Endometrium (tissue), 2 donors: ENCODE results near the gene ATP6V1G1.

Experiments
- FAIRE-seq: peaks from 2 replicates; lab custom pipeline; 2012; peaks lifted over from hg19 to GRCh38; lab: Jason Lieb, UNC
- donor health status: control.
- donor health status: control.

Gene ATP6V1G1

GRCh38 chr9:114613087-114613486 lies 25.5 kb downstream of the ATP6V1G1 start:
- FAIRE-seq = no peak

- no peak for FAIRE-seq
Measured at GRCh38 chr9:114613919-114614318, 26.4 kb downstream of the ATP6V1G1 start.

GRCh38 chr9:114614373-114614772 lies 26.8 kb downstream of the ATP6V1G1 start:
- no peak for FAIRE-seq

- FAIRE-seq = no peak
Measured at GRCh38 chr9:114616684-114617520, 29.3 kb downstream of the ATP6V1G1 start.

GRCh38 chr9:114619191-114619761 lies 31.7 kb downstream of the ATP6V1G1 start:
- FAIRE-seq = no peak

GRCh38 chr9:114621561-114621960 lies 34.0 kb downstream of the ATP6V1G1 start:
- no peak for FAIRE-seq

- FAIRE-seq = no peak
Measured at GRCh38 chr9:114621975-114622609, 34.5 kb downstream of the ATP6V1G1 start.

GRCh38 chr9:114624677-114625076 lies 37.1 kb downstream of the ATP6V1G1 start:
- no peak for FAIRE-seq

GRCh38 chr9:114626415-114627020 lies 38.9 kb downstream of the ATP6V1G1 start:
- FAIRE-seq = no peak

GRCh38 chr9:114627553-114627952 lies 40.0 kb downstream of the ATP6V1G1 start:
- FAIRE-seq = no peak

GRCh38 chr9:114629563-114630090 lies 42.1 kb downstream of the ATP6V1G1 start:
- FAIRE-seq = no peak

- FAIRE-seq = no peak
Measured at GRCh38 chr9:114631166-114631565, 43.6 kb downstream of the ATP6V1G1 start.

GRCh38 chr9:114633438-114634089 lies 46.0 kb downstream of the ATP6V1G1 start:
- no peak for FAIRE-seq

GRCh38 chr9:114634387-114634786 lies 46.8 kb downstream of the ATP6V1G1 start:
- no peak for FAIRE-seq

GRCh38 chr9:114638404-114638803 lies 50.8 kb downstream of the ATP6V1G1 start:
- FAIRE-seq = no peak

GRCh38 chr9:114641967-114642366 lies 54.4 kb downstream of the ATP6V1G1 start:
- no peak for FAIRE-seq

GRCh38 chr9:114643001-114643400 lies 55.4 kb downstream of the ATP6V1G1 start:
- FAIRE-seq = no peak

- no peak for FAIRE-seq
Measured at GRCh38 chr9:114643896-114644295, 56.3 kb downstream of the ATP6V1G1 start.
